ENCODE measurements around the gene RASGRP4.

RASGRP4 gene

GRCh38 chr19:38464421-38465082, 38.5 kb upstream of the RASGRP4 start:
- Histone ChIP-seq H3K9ac (ENCODE audit: insufficient read length) (no peak overlapping the region), H3K36me3 (ENCODE audit: insufficient read depth, low read length) (no peaks in the 10 kb centered on the region), H3K4me3 (no peak overlapping the region), H3K27ac (no peak overlapping the region), H3K9me3 (ENCODE audit: low read depth, low read length) (no peaks in the 10 kb centered on the region)
- no peak for DNase-seq (ENCODE audit: low read depth, low spot score)
- TF ChIP-seq FOXP2 (optimal IDR thresholded peaks at IDR 0.05; ENCODE audit: control extremely low read depth, extremely low read length, insufficient read depth) (no peak), POLR2AphosphoS5 (IDR thresholded peaks at IDR 0.05; ENCODE audit: borderline replicate concordance, low read depth, low read length) (no peak), EZH2 (IDR thresholded peaks at IDR 0.05) (no peak)

- Histone ChIP-seq H3K36me3 (ENCODE audit: insufficient read depth, low read length) (no peaks in the 10 kb centered on the region), H3K9ac (ENCODE audit: insufficient read length) (no peak overlapping the region), H3K4me3 (no peak overlapping the region), H3K27ac (no peak overlapping the region), H3K9me3 (ENCODE audit: low read depth, low read length) (no peaks in the 10 kb centered on the region)
- TF ChIP-seq POLR2AphosphoS5 (IDR thresholded peaks at IDR 0.05; ENCODE audit: borderline replicate concordance, low read depth, low read length) = no peak
- TF ChIP-seq EZH2 (IDR thresholded peaks at IDR 0.05) = no peak
- TF ChIP-seq FOXP2 (optimal IDR thresholded peaks at IDR 0.05; ENCODE audit: control extremely low read depth, extremely low read length, insufficient read depth) = no peak
- DNase-seq (ENCODE audit: low read depth, low spot score) = no peak
These were observed 37.3 kb upstream of the RASGRP4 start for GRCh38 chr19:38463365-38463764.

- no peak for DNase-seq (ENCODE audit: low read depth, low spot score)
- no peaks in the 10 kb centered on the region for H3K36me3 ChIP-seq (ENCODE audit: insufficient read depth, low read length)
- H3K27ac ChIP-seq = no peak overlapping the region
- no peak overlapping the region for H3K9ac ChIP-seq (ENCODE audit: insufficient read length)
- TF ChIP-seq FOXP2 (optimal IDR thresholded peaks at IDR 0.05; ENCODE audit: control extremely low read depth, extremely low read length, insufficient read depth) (no peak), POLR2AphosphoS5 (IDR thresholded peaks at IDR 0.05; ENCODE audit: borderline replicate concordance, low read depth, low read length) (no peak), EZH2 (IDR thresholded peaks at IDR 0.05) (no peak)
- no peaks in the 10 kb centered on the region for H3K9me3 ChIP-seq (ENCODE audit: low read depth, low read length)
- no peak overlapping the region for H3K4me3 ChIP-seq
These were observed 33.0 kb upstream of the RASGRP4 start for GRCh38 chr19:38458991-38459390.

- no peak overlapping the region for H3K27ac ChIP-seq
- no peak for DNase-seq (ENCODE audit: low read depth, low spot score)
These were observed 31.8 kb upstream of the RASGRP4 start for GRCh38 chr19:38457690-38458405.

GRCh38 chr19:38457202-38457601, 31.2 kb upstream of the RASGRP4 start:
- H3K4me3 ChIP-seq = no peak overlapping the region
- H3K9ac ChIP-seq (ENCODE audit: insufficient read length) = no peak overlapping the region
- DNase-seq (ENCODE audit: low read depth, low spot score) = no peak
- H3K36me3 ChIP-seq (ENCODE audit: insufficient read depth, low read length) = no peaks in the 10 kb centered on the region
- TF ChIP-seq FOXP2 (optimal IDR thresholded peaks at IDR 0.05; ENCODE audit: control extremely low read depth, extremely low read length, insufficient read depth) (no peak), EZH2 (IDR thresholded peaks at IDR 0.05) (no peak), POLR2AphosphoS5 (IDR thresholded peaks at IDR 0.05; ENCODE audit: borderline replicate concordance, low read depth, low read length) (no peak)
- no peak overlapping the region for H3K27ac ChIP-seq
- H3K9me3 ChIP-seq (ENCODE audit: low read depth, low read length) = no peaks in the 10 kb centered on the region

More at GRCh38 chr19:38457690-38458405, 31.8 kb upstream of the RASGRP4 start:
- H3K9ac ChIP-seq (ENCODE audit: insufficient read length) = no peak overlapping the region
- TF ChIP-seq POLR2AphosphoS5 (IDR thresholded peaks at IDR 0.05; ENCODE audit: borderline replicate concordance, low read depth, low read length) = no peak
- no peak for TF ChIP-seq EZH2 (IDR thresholded peaks at IDR 0.05)
- no peak for TF ChIP-seq FOXP2 (optimal IDR thresholded peaks at IDR 0.05; ENCODE audit: control extremely low read depth, extremely low read length, insufficient read depth)
- no peaks in the 10 kb centered on the region for H3K36me3 ChIP-seq (ENCODE audit: insufficient read depth, low read length)
- H3K9me3 ChIP-seq (ENCODE audit: low read depth, low read length) = no peaks in the 10 kb centered on the region
- no peak overlapping the region for H3K4me3 ChIP-seq

- H3K36me3 ChIP-seq (ENCODE audit: insufficient read depth, low read length) = no peaks in the 10 kb centered on the region
- no peaks in the 10 kb centered on the region for H3K9me3 ChIP-seq (ENCODE audit: low read depth, low read length)
- H3K9ac ChIP-seq (ENCODE audit: insufficient read length) = no peak overlapping the region
- no peak for DNase-seq (ENCODE audit: low read depth, low spot score)
- H3K27ac ChIP-seq = no peak overlapping the region
- H3K4me3 ChIP-seq = no peak overlapping the region
- no peak for TF ChIP-seq FOXP2 (optimal IDR thresholded peaks at IDR 0.05; ENCODE audit: control extremely low read depth, extremely low read length, insufficient read depth)
- TF ChIP-seq EZH2 (IDR thresholded peaks at IDR 0.05) = no peak
- TF ChIP-seq POLR2AphosphoS5 (IDR thresholded peaks at IDR 0.05; ENCODE audit: borderline replicate concordance, low read depth, low read length) = no peak
These were observed 29.0 kb upstream of the RASGRP4 start for GRCh38 chr19:38455031-38455430.

GRCh38 chr19:38453596-38453995, 27.6 kb upstream of the RASGRP4 start:
- Histone ChIP-seq H3K9me3 (ENCODE audit: low read depth, low read length) (no peaks in the 10 kb centered on the region), H3K36me3 (ENCODE audit: insufficient read depth, low read length) (no peaks in the 10 kb centered on the region), H3K27ac (no peak overlapping the region), H3K4me3 (no peak overlapping the region), H3K9ac (ENCODE audit: insufficient read length) (no peak overlapping the region)
- TF ChIP-seq FOXP2 (optimal IDR thresholded peaks at IDR 0.05; ENCODE audit: control extremely low read depth, extremely low read length, insufficient read depth) = no peak
- TF ChIP-seq POLR2AphosphoS5 (IDR thresholded peaks at IDR 0.05; ENCODE audit: borderline replicate concordance, low read depth, low read length) = no peak
- TF ChIP-seq EZH2 (IDR thresholded peaks at IDR 0.05) = no peak
- no peak for DNase-seq (ENCODE audit: low read depth, low spot score)

- Histone ChIP-seq H3K9me3 (ENCODE audit: low read depth, low read length) (no peaks in the 10 kb centered on the region), H3K9ac (ENCODE audit: insufficient read length) (no peak overlapping the region), H3K36me3 (ENCODE audit: insufficient read depth, low read length) (no peaks in the 10 kb centered on the region), H3K27ac (no peak overlapping the region), H3K4me3 (no peak overlapping the region)
- no peak for TF ChIP-seq EZH2 (IDR thresholded peaks at IDR 0.05)
- no peak for TF ChIP-seq FOXP2 (optimal IDR thresholded peaks at IDR 0.05; ENCODE audit: control extremely low read depth, extremely low read length, insufficient read depth)
- no peak for TF ChIP-seq POLR2AphosphoS5 (IDR thresholded peaks at IDR 0.05; ENCODE audit: borderline replicate concordance, low read depth, low read length)
- no peak for DNase-seq (ENCODE audit: low read depth, low spot score)
These were observed 26.7 kb upstream of the RASGRP4 start for GRCh38 chr19:38452430-38453366.
